Measurements from ENCODE around the gene TTC7B. TPM values are rescaled to one million over a fixed set of nuclear protein-coding genes. Genes with fewer than 3 reads are reported as not detected.

Gene TTC7B
- total RNA-seq, 4 donors from 2014 or later: 0.18 to 53.6 (median 11.2) TPM

GRCh38 chr14:90475298-90475697, 340.9 kb downstream of the TTC7B start:
- DNase-seq: no peak
- H3K4me1 ChIP-seq: no peaks in the 10 kb centered on the region
- H3K4me3 ChIP-seq: no peak overlapping the region
- H3K36me3 ChIP-seq: no peaks in the 10 kb centered on the region
- peaks cover 0 to 4% (median 0%) of the 10 kb centered on the region in 4 donors for H3K9me3 ChIP-seq
- no peak overlapping the region for H3K27ac ChIP-seq
- no peaks in the 10 kb centered on the region for H3K27me3 ChIP-seq
- no peak for TF ChIP-seq POLR2A (IDR thresholded peaks at IDR 0.05)
- TF ChIP-seq, protein P1, sequence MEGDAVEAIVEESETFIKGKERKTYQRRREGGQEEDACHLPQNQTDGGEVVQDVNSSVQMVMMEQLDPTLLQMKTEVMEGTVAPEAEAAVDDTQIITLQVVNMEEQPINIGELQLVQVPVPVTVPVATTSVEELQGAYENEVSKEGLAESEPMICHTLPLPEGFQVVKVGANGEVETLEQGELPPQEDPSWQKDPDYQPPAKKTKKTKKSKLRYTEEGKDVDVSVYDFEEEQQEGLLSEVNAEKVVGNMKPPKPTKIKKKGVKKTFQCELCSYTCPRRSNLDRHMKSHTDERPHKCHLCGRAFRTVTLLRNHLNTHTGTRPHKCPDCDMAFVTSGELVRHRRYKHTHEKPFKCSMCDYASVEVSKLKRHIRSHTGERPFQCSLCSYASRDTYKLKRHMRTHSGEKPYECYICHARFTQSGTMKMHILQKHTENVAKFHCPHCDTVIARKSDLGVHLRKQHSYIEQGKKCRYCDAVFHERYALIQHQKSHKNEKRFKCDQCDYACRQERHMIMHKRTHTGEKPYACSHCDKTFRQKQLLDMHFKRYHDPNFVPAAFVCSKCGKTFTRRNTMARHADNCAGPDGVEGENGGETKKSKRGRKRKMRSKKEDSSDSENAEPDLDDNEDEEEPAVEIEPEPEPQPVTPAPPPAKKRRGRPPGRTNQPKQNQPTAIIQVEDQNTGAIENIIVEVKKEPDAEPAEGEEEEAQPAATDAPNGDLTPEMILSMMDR (IDR thresholded peaks at IDR 0.05): no peak

Other genes starting within 250 kb of the TTC7B start
- 10 to 100 TPM; 10.3 to 15.1 (median 10.6) TPM for gene RPS6KA5, start 244.2 kb upstream of the TTC7B start, total RNA-seq

Measured in Peyer's patch (tissue), 4 donors.